MCF 10A (cell line): ENCODE results near the gene CCDC120. TPM values are rescaled to one million over a fixed set of nuclear protein-coding genes. Genes with fewer than 3 reads are reported as not detected.
A peak's percentile ranks its signal among the peaks of the same experiment; 100 is the strongest.

Experiments
- BruUV-seq: library from RNA; stranded (reverse); fragments of 400-500 nt; replicated peaks from 2 replicates; lab custom pipeline; 2021; lab: Mats Ljungman, UMichigan
- CTCF ChIA-PET: fragments of 300-600 bp; sonication (Branson Sonifier 250); formaldehyde crosslinking; extraction: SDS; loops from one replicate; lab custom pipeline; 2021; ENCODE audit warnings: antibody characterized with exemption, inconsistent platforms; lab: Yijun Ruan, JAX
- POLR2A ChIA-PET: fragments of 300-600, 350-650 bp; sonication (Branson Sonifier 250); formaldehyde crosslinking; extraction: SDS; loops from one replicate; lab custom pipeline; 2020; ENCODE audit warnings: antibody characterized with exemption, inconsistent platforms; lab: Yijun Ruan, JAX
- DNase-seq: peaks from one replicate; pipeline ENCODE4 v3.0.0-alpha.2; 2018; ENCODE audit not compliant: unreplicated experiment
- H3K27ac Mint-ChIP-seq: one replicate; pipeline ENCODE4 v1.8.0; 2022; ENCODE audit warnings: mild to moderate bottlenecking, low read depth, mixed read lengths; ENCODE audit not compliant: unreplicated experiment
- H3K27me3 Mint-ChIP-seq: one replicate; pipeline ENCODE4 v1.8.0; 2022; ENCODE audit warnings: mixed read lengths; ENCODE audit not compliant: insufficient read depth, unreplicated experiment
- H3K36me3 Mint-ChIP-seq: one replicate; pipeline ENCODE4 v1.8.0; 2022; ENCODE audit warnings: mild to moderate bottlenecking, moderate library complexity, mixed read lengths; ENCODE audit not compliant: insufficient read depth, unreplicated experiment
- H3K4me1 Mint-ChIP-seq: one replicate; pipeline ENCODE4 v1.8.0; 2022; ENCODE audit warnings: mixed read lengths; ENCODE audit not compliant: insufficient read depth, unreplicated experiment
- H3K4me3 Mint-ChIP-seq: one replicate; pipeline ENCODE4 v1.8.0; 2022; ENCODE audit warnings: mild to moderate bottlenecking, moderate library complexity, mixed read lengths; ENCODE audit not compliant: unreplicated experiment
- H3K9me3 Mint-ChIP-seq: one replicate; pipeline ENCODE4 v1.8.0; 2022; ENCODE audit warnings: mixed read lengths; ENCODE audit not compliant: unreplicated experiment
- intact Hi-C: fragments of 100-400 bp; cut with micrococcal nuclease; formaldehyde crosslinking; loops from 2 replicates; pipeline ENCODE4 v1.14.1; 2022
- total RNA-seq: library from RNA; stranded (reverse); gene quantifications from 2 replicates; pipeline ENCODE4 v1.2.3, GENCODE V29; 2022
- TF ChIP-seq, protein P1 (sequence below): fragments of 200-600 bp; IDR thresholded peaks from one replicate; pipeline ENCODE4 v1.8.0; 2022; ENCODE audit warnings: antibody characterized with exemption, mild to moderate bottlenecking; ENCODE audit not compliant: unreplicated experiment

Gene CCDC120
- total RNA-seq, 1 experiment from 2014 or later = 14.4 TPM

DNA sequence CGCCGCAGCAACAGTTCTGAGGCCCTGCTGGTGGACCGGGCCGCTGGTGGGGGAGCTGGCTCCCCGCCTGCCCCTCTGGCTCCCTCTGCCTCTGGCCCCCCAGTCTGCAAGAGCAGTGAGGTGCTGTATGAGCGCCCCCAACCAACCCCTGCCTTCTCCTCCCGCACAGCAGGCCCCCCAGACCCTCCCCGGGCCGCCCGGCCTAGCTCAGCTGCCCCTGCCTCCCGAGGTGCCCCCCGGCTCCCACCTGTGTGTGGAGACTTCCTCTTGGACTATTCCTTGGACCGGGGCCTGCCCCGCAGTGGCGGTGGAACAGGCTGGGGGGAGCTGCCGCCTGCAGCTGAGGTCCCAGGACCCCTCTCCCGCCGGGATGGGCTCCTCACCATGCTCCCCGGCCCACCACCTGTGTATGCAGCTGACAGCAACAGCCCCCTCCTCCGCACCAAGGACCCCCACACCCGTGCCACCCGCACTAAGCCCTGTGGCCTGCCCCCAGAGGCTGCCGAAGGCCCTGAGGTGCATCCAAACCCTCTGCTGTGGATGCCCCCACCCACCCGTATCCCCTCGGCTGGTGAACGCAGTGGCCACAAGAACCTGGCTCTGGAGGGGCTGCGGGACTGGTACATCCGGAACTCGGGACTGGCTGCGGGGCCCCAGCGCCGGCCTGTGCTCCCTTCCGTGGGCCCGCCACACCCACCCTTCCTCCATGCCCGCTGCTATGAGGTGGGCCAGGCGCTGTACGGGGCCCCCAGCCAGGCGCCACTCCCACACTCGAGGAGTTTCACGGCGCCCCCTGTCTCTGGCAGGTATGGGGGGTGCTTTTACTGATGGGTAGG lies 8.7 kb downstream of the CCDC120 start:
- H3K27ac Mint-ChIP-seq = no peak overlapping the region
- TF ChIP-seq, protein P1, sequence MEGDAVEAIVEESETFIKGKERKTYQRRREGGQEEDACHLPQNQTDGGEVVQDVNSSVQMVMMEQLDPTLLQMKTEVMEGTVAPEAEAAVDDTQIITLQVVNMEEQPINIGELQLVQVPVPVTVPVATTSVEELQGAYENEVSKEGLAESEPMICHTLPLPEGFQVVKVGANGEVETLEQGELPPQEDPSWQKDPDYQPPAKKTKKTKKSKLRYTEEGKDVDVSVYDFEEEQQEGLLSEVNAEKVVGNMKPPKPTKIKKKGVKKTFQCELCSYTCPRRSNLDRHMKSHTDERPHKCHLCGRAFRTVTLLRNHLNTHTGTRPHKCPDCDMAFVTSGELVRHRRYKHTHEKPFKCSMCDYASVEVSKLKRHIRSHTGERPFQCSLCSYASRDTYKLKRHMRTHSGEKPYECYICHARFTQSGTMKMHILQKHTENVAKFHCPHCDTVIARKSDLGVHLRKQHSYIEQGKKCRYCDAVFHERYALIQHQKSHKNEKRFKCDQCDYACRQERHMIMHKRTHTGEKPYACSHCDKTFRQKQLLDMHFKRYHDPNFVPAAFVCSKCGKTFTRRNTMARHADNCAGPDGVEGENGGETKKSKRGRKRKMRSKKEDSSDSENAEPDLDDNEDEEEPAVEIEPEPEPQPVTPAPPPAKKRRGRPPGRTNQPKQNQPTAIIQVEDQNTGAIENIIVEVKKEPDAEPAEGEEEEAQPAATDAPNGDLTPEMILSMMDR = no peak
- DNase-seq = no peak
- no peaks in the 10 kb centered on the region for H3K4me1 Mint-ChIP-seq
- ChIA-PET CTCF (interaction anchor here (0.6 kb wide), 1 partner anchor 118 kb away, joined by 3 read pairs; no protein-coding TSS in a partner anchor), POLR2A (no interaction called here)
- H3K27me3 Mint-ChIP-seq = no peaks in the 10 kb centered on the region
- H3K9me3 Mint-ChIP-seq = no peaks in the 10 kb centered on the region
- no TSS peak for BruUV-seq
- peaks cover 10% of the 10 kb centered on the region for H3K36me3 Mint-ChIP-seq
- intact Hi-C loops = no loop called here
- H3K4me3 Mint-ChIP-seq = no peak overlapping the region

DNA sequence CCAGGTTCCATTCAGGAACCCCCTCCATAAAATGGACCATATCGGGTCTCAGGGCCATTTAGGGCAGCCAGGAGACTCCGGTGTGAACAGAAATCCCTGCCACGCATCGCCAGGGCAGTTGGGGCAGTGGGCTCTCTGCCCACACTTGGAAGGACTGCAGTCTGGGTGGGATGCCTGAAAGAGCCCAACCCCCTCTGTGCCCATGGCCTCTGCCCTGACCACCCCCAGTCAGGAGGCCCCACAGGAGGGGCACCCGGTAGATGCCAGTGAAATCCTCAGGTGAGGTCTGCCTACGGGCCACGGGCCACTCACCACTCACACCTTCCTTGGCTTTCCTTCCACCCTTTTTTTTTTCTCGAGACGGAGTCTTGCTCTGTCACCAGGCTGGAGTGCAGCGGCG lies 10.2 kb downstream of the CCDC120 start:
- peaks cover 10% of the 10 kb centered on the region for H3K4me1 Mint-ChIP-seq
- H3K4me3 Mint-ChIP-seq = no peak overlapping the region
- no peaks in the 10 kb centered on the region for H3K27me3 Mint-ChIP-seq
- intact Hi-C loops = no loop called here
- peaks cover 13% of the 10 kb centered on the region for H3K36me3 Mint-ChIP-seq
- no peaks in the 10 kb centered on the region for H3K9me3 Mint-ChIP-seq
- ChIA-PET POLR2A (interaction anchor here (0.6 to 1.7 kb wide), 2 partner anchors 8 to 116 kb away, joined by 3 to 8 read pairs; no protein-coding TSS in a partner anchor), CTCF (interaction anchor here (1.0 kb wide), 1 partner anchor 124 kb away, joined by 3 read pairs; no protein-coding TSS in a partner anchor)
- BruUV-seq = no TSS peak
- no peak overlapping the region for H3K27ac Mint-ChIP-seq
- TF ChIP-seq, protein P1 = no peak
- no peak for DNase-seq

DNA sequence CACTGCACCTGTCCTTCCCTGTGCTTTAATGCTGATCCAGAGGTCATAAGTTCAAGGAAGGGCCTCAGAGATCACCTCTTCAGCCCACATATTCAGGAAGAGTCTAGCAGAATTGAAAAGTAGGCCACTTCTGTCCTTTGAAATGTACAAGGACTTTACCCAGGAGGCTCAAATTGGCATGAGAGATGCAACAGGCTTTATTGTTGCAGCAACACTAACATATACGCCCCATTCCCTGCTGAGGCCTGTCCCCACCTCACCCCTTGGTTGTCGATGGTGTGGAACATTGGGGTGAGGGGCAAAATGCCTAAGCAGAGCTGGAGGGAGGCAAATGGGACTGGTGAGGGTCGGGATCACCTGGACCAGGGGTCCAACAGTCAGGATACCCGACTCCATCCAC lies 12.2 kb downstream of the CCDC120 start:
- H3K27me3 Mint-ChIP-seq = no peaks in the 10 kb centered on the region
- DNase-seq = no peak
- peaks cover 13% of the 10 kb centered on the region for H3K36me3 Mint-ChIP-seq
- no TSS peak for BruUV-seq
- ChIA-PET CTCF (interaction anchor here (1.1 kb wide), 1 partner anchor 94 kb away, joined by 3 read pairs; no protein-coding TSS in a partner anchor), POLR2A (interaction anchor here (1.7 kb wide), 1 partner anchor 10 kb away, joined by 8 read pairs; no protein-coding TSS in a partner anchor)
- TF ChIP-seq, protein P1 = no peak
- no peaks in the 10 kb centered on the region for H3K9me3 Mint-ChIP-seq
- peak overlapping the region; percentile 51 for H3K27ac Mint-ChIP-seq
- H3K4me3 Mint-ChIP-seq = no peak overlapping the region
- intact Hi-C loops = no loop called here
- H3K4me1 Mint-ChIP-seq = peaks cover 10% of the 10 kb centered on the region

DNA sequence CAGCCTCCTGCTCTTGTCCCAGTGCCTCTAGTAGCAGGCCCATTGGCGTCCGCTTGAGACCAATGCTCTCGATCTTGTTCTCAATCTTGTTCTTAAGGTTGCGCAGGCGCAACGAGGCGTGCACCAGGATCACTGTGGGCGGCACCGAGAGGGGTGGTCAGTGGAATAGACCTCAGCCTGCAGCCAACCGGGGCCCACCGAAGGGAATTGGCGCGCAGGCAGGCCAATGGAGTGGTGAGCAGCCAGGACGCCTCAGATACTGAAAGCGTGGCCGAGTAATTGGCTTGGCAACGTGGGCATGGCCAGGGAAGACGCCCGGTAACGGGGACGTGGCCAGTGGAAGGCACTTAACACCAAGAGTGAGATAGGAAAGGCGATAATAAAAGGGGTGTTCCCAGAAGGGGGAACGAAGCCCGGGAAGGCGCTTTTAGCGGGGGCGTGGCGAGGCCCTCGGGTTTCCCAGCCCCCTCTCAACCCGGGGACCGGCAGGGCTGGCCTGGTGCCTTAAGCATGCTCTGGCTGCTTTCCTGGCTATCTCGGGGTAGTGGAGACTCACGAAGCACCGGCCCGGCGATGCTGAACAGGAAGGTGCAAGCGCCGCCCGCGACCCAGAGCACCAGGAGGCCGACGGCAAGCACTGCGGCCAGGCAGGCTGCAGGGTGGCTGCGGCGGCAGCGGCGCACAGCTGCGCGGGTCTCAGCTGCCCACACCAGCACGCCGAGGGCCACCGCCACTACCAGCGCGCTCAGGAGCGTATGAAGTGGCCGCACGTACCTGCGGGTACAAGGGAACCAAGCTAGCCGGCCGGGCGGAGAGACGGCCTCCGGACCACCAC lies 13.3 kb downstream of the CCDC120 start:
- Mint-ChIP-seq H3K4me3 (peak overlapping the region; percentile 80), H3K9me3 (no peaks in the 10 kb centered on the region), H3K36me3 (peaks cover 13% of the 10 kb centered on the region), H3K27me3 (no peaks in the 10 kb centered on the region), H3K27ac (peak overlapping the region; percentile 57), H3K4me1 (peaks cover 10% of the 10 kb centered on the region)
- BruUV-seq = no TSS peak
- DNase-seq = no peak
- intact Hi-C loops = no loop called here
- CTCF ChIA-PET = no interaction called here
- POLR2A ChIA-PET = interaction anchor here (0.6 kb wide), 1 partner anchor 68 kb away, joined by 3 read pairs; no protein-coding TSS in a partner anchor
- TF ChIP-seq, protein P1 = no peak
